Cerebellar cortex (tissue), 1 donor: ENCODE data around the gene LEMD3.

Experiments
- DNase-seq: peaks from one replicate; pipeline ENCODE4 v3.0.0-alpha.2; 2015; ENCODE audit warnings: low spot score

Gene LEMD3

DNA sequence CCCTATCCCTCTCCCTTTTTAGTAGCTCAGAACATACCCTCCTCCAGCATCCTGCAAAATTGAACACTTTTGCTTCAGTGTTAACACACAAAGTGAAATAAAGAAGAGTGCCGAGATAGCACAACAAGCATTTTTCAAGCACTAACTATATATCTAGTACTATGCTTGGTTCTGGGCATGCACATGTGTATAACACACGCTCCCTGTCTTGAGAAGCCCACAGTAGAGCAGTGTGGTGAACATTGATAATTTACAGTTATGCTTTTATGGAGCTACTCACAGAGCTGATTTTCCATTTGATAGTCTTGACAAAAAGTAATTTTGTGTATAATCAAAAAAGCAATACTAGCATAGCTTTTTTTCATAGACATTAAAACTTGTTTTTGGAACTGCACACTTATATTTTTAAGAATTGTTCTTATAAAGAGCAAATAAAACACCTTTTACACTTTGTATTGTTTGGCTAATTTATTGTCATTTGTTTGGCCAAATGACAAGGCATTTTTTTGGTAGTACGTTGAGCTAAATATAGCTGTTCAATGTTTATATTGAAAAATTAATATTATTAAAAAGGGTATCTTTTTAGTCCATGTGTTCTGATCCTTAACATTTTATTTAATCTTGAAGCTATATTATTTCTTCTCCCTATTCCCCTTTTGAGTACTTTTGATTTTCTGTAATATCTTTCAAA is 39.7 kb downstream of the LEMD3 start:
- DNase-seq, result no peak

DNA sequence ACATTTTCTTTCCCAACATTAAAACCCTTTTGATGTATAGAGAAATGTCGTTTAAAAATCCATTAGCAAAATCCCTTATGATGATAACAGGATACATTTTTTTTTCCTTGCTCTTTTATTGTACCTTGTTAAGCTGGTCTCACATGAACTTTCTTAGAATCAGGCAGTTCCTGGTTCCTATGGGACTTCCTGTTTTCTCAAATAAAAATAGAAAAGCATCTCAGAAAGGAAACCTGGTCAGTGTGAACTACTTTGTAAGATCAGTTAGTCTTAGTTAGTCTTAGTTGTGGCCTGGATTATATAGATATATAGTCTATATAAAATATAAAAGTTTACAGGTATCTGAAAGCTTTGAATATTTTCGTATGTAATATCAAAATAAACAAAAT is 40.3 kb downstream of the LEMD3 start:
- no peak for DNase-seq

DNA sequence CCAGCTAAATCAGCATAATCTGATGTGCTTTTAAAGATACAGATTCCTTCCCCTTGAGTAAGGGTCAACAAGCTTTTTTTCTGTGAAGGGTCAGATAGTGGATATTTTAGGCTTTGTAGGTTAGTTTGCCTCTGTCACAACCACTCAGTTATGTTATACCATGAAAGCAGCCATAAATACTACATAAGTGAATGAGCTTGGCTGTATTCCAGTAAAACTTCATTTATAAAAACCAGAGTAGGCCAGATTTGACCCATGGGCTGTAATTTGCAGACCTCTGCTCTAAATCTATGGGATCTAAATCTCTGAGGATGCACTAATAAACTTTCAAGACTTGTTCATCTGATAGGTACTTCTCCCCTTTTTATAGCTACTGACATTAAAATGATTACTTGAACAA is 47.7 kb downstream of the LEMD3 start:
- no peak for DNase-seq

DNA sequence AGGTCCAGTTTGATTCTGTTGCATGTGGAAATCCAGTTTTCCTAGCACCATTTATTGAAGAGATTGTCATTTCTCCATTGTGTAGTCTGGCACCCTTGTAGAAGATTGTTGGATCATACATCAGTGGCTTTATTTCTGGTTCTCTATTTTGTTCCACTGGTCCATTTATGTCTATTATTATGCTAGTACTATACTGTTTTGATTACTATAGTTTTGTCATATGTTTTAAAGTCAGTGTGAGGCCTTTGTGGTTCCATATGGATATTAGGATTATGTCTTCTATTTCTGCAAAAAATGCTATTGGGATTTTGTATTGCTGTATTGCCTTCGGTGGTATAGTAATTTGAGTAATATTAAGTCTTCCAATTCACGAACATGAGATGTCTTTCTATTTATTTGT is 51.4 kb downstream of the LEMD3 start:
- no peak for DNase-seq

DNA sequence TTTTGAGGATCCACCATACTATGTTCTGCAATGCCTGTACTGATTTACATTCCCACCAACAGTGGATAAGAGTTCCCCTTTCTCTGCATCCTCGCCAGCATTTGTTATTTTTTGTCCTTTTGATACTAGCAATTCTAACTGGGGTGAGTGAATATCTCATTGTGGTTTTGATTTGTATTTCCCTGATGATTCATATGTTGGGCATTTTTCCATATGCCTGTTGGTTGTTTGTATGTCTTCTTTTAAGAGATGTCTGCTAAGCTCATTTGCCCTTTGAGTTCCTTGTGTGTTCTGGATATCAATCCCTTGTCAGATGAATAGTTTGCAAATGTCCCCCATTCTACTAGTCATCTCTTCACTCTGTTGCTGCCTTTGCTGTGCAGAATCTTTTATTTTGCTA is 60.1 kb downstream of the LEMD3 start:
- no peak for DNase-seq

DNA sequence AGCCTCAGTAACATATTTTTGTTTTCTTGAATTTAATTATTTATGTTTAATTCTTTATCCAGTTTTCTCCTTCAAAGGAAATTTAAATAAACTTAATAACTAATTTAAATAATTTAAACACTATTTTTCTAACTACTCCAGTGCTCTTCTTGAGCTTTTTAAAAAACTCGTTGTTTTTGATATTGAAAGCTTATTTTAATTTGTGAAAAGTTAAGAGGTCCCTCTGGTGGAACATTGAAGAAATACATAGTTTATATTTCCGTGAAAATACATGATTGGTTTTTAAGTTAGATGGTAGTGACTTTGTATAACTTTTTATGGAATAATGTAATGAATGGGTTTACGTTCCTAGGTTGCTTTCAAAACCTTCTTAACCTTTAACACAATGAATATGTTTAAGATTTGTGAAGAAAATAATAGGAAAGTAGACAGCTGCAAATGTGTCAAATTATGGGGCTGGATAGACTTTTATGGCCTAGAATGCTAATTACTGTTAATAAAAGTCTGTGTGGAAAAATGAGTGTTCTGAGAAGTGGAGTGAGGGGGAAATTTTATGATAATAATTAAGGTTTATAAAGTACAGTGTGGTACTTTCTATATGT is 63.2 kb downstream of the LEMD3 start:
- DNase-seq, result no peak

DNA sequence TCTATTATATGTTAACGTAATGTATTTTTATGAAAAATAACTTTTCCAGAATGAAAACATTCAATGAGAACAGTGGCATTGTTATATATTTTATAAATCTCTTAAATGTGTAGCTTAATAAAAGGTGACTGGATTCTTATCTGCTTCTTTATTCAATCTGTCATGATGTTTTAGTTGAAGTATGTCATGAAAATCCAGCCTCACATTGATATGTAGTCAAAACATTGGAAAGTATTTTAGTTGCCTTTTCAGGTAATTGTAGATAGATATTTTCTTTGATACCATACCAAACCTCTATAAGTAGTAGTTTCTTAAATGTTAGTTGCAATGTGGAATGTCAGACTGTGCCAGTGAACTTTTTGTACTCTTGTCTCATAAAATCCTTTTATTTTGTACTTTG is 67.8 kb downstream of the LEMD3 start:
- DNase-seq, result no peak

DNA sequence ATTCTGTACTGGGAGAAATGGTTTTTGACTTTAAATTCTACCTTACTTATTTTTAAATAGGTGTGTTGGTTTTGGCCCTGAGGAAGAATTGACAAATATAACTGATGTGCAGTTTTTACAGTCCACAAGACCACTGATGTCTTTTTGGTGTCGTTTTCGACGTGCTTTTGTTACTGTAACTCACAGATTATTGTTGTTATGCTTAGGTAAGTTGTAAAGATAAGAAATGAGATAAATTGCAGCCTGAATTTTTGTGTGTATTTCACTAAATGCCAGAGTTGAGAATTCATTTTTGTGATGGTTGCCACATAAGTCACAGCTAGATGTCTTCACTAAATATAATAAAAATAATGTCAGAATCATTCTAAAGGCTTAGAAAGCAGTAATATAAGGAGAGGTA is 69.2 kb downstream of the LEMD3 start:
- no peak for DNase-seq

DNA sequence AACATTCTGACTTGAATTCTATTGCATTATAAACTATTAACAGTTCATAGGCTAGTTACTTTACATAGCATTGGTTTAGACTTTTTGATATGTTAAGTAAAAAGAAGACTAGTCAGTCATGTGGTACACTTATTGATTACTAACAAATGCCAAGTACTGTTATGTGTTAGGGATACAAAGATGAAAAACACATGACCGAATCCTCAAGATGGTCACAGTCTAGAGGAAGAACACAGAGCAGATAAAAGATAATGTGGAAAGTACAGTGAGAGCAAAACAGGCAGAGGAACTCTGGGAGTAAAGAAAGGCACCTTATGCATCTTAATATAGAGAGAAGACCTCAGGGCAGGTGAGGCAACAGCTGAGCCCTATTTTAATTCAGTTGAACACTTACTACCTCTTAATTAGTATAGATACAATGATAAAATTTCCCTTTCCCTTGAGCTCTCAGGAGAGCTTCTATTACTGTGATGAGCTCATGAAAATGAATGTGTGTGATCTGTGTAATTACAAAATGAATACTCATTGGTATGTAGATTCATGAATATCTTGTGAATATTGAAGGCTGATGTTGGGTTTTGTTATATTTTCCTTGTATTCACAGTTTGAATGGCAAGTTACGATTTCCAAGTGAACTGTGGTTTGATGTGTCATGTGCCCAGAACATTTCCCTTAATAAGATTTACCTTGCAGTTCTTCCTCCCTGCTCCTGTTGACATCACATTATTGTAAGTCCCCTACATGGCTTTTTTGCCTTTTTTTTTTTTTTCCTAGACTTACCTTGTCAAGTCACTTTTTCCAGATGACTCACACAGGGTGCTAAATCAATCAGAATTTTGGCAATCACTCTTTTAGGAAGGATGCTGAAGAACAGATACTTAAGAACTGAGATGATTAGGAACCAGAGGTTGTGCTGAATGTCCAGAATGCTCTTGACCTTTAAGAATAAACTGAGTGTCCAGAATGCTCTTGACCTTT is 79.6 kb downstream of the LEMD3 start:
- DNase-seq, result no peak

DNA sequence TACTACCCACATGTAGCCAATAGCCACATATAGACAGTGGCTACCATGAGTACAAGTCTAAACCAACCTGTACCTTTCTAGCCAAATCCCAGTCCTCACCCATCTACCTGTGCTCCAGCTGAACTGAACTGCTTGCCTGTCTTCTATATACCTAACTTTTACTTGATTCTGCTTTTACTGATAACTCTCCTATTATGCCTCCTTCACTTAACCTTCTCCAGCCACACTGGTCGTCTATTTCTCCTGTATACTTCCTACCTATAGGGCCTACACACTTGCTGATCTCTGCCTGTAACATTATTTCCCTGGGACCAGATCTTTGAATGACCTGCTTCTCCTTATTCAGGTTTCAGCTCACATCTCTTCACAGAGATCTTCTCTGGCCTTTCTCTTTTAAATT is 83.1 kb downstream of the LEMD3 start:
- DNase-seq, result no peak

DNA sequence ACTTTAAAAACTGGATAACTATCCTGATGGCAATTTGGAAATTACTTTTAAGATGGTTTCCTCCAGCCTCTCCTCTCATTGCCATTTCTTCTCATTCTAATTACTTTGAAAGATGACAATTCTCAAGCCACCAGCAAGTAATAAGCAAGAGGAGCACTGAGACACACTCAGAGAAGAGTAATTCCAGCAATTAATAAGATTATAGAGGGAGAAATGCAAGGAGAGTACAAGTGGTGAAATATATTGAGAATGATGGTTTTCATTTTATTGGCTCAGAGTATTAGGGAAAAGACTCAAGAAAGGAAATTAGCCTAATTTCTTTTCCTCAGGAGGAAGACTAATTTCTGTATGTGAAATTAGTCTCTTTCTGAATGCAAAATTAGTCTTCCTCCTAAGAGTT is 88.6 kb downstream of the LEMD3 start:
- no peak for DNase-seq

DNA sequence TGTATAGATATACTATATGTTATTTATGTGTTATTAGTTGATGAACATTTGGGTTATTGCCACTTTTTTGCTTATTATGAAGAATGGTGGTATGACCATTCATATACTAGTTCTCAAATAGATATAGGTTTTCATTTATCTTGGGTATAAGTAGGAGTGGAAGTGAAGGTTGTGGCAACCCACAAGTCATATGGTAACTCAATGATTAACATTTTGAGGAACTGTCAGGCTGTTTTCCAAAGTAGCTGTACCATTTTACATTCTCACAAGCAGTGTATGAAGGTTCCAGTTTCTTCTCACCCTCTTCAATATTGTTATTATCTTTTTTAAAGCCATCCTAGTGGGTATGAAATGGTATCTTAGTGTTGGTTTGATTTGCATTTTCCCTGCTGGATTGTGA is 90.1 kb downstream of the LEMD3 start:
- DNase-seq, result no peak

DNA sequence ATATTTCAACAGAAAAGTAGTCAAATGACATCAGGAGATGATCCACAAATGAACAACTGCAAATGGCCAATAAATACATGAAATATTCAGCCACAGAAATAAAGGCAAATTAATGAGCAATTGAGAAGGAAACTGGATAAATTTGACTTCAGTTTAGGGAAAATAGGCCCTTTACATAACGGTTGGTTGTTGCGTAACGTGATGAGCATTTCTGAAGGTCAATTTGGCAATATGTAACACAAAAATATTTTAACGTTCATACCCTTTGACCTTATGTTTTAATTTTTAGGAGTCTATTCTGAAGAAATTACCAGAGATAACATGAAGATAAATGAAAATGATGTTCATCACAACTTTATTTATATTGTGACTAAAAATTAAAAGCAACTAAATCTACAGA is 94.4 kb downstream of the LEMD3 start:
- no peak for DNase-seq

DNA sequence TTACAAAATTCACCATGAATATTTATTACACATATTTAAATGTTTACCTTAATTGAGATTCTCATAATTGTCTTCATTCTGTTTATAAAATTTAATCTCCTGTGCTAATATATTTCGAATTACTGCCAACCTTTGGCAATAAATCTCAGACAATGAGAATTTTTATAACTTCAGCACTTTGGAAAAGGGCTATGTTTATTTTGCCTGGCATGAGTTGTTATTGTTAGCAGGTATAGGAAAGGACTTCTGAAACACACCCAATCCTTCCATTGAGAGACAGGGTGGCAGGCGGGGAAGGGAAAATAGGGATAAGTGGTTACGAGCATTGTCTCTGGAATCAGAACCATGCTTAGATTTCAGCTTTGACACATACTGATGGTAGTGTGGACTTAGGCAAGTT is 97.0 kb downstream of the LEMD3 start:
- DNase-seq, result no peak

DNA sequence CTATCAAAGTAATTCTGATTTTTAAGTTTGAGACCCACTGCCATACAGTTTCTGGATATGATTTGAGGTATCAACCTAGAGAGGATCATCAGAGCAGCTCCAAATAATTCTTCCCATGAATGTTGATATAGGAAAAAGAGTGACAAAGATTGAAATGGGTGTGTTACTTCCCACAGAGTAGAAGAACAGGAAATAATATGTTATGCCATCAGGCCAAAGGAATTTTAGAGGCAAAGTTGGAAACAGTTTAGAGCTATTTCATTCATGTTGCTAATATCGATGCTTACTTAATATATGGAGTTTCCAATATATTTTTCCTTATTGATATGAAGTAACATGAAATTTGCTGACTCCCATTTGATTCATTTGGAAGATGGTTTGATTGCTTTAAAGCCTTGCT is 100.2 kb downstream of the LEMD3 start:
- no peak for DNase-seq

DNA sequence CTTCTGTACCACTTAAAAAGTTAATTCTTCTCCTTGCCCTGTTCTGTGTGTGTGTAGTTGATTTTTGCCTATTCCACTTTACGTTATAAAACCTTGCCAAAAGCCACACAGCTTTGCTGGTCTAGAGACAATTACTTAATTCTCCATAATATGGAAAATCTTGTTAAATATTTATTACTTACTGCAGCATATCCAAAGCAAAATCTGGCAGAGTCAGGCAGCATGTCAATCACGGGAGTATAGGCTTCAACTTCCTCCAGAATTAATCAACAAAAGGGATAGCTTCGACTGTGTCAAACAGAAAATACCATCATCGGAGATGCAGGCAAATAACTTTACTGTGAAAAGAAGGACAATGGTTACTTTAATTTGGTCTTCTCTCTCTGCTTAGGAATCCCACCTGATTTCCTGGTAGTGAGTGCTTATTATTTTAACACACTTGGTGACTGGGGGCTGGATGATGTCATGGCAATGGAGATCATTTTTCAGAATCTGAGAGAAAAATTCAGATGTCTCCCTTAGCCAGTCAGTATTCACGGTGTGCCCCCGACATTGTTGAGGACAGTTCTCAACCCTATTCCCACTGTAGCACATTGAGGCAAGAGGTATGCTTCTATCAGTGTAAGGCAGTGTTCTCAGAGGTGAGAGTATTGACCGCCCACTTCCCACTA is 105.4 kb downstream of the LEMD3 start:
- DNase-seq, result no peak

DNA sequence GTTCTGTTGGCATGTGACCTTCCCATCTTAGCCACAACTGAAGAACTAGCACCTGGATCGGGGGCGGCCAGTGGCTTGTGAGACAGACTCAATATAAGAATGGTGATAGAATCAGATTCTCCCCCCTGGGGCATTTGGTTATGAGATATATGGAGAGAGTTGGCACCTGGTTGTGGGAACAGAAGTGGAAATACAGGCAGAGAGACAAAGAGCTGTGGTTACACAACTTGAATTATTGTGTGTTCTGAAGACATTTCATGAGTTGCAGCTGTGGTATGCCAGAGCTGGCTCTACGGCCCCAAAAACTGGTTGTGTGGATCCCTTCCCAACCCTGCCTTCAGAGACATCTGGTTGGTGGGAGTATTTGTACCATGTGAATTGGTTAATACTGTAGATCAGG is 106.2 kb downstream of the LEMD3 start:
- no peak for DNase-seq

DNA sequence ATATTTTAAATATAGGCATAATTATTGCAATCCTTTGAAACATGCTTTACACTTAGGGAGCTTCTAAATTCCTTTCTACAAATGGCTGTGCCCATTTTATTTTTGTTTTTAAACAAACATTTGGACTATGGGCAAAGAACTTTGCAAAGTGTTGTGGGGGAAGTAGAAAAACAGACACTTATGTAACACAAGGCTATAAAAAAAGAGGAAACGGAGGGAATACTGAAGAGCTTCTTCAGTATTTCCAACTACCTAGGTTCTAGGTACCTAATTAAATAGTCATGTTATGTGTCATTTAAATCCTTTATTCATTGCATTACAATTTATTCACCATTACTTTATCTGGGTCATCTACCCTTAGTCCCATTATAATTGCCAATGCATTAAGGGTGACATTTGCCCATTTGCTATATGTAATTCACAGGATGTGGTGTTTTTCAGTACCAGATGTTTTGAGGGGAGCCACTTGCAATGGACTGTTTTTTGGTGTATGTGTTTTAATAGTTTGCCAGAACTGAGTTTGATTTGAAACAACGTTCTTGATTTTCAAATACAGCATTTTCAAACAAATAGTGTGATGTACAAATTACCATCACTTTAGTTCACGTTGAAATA is 107.6 kb downstream of the LEMD3 start:
- DNase-seq, result no peak

DNA sequence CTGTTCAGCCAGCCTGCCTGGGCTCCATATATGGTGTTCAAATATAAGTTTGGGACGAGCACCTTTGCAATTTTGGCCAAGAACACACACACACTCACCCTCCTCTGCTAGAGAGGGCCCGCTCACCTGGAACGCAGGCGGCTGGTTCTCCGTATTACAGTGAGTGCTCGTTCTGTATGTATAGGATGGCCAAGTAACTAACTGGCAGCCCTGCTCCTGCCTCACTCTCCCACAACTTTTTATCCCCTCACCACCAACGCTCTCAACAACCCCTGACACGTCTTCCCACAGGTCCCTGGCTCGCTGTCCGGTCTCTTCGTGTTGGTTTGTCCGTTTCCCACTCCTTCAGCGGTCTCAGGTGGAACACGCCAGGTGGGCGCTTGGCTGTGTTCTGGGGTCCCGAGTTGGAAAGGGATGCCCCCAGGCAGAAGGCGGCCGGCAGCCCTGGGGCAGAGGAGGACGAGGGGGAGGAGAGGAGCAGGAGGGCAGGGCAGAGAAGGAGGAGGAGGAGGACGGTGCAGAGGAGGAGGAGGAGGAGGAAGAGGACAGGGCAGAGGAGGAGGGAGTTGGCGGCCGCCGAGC is 108.7 kb downstream of the LEMD3 start:
- peak; percentile 45 for DNase-seq

DNA sequence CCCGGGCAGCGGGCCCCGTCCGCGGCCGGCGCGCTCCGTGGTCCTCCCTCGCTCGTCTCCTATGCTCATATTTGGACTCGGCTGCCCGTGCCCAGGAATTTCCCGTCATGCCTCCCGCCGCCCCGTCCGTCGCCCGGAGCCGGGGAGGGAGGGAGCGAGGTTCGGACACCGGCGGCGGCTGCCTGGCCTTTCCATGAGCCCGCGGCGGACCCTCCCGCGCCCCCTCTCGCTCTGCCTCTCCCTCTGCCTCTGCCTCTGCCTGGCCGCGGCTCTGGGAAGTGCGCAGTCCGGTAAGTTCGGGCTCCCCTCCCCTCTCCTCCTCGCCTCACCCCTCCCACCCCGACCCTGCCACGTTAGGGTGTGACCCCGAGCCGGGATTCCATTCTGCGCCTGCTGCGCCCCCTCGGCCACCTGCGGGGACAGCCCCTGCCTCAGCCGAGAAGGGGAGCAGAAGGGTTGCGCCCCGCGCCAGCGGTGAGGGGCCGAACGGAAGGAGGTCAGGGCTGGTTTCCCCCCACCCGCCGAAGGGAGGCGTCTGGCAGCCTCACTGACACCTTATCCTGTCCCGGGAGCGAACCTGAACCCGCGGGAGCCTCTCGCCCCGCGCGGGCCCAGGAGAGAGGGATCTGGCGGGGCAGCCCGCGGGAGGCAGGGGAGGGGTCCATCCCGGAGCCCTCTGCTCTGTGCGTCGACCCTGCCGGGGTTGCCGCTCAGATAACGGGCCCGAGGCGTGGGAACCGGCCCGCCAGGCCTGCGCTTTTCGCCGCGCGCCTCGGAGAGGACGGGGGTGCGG is 109.4 kb downstream of the LEMD3 start, which contains the start of gene MSRB3:
MSRB3 (plus strand) TSS at position 108 of the 793 bp plus-strand sequence. CDS start 29,897 bp downstream, outside the sequence.
- DNase-seq, result peak; percentile 81
